Progenitor cell of endocrine pancreas (in vitro differentiated cells): Measurements from ENCODE around the gene STK32B. TPM values are rescaled to one million over a fixed set of nuclear protein-coding genes. Genes with fewer than 3 reads are reported as not detected.

ENCODE experiments used
- DNase-seq: peaks from one replicate; pipeline ENCODE4 v3.0.0; 2021; ENCODE audit warnings: low spot score; ENCODE audit not compliant: unreplicated experiment
- H3K27ac Mint-ChIP-seq: 2 replicates; pipeline ENCODE4 v1.8.0; 2021; ENCODE audit warnings: mild to moderate bottlenecking, moderate library complexity, mixed read lengths
- H3K27me3 Mint-ChIP-seq: 2 replicates; pipeline ENCODE4 v1.8.0; 2021; ENCODE audit warnings: mixed read lengths
- H3K36me3 Mint-ChIP-seq: 2 replicates; pipeline ENCODE4 v1.8.0; 2022; ENCODE audit warnings: mixed read lengths; ENCODE audit not compliant: insufficient read depth
- H3K4me1 Mint-ChIP-seq: 2 replicates; pipeline ENCODE4 v1.8.0; 2021; ENCODE audit warnings: low read depth, mixed read lengths
- H3K4me3 Mint-ChIP-seq: 2 replicates; pipeline ENCODE4 v1.8.0; 2021; ENCODE audit warnings: low read depth, mild to moderate bottlenecking, moderate library complexity, mixed read lengths
- H3K9me3 Mint-ChIP-seq: 2 replicates; pipeline ENCODE4 v1.8.0; 2021; ENCODE audit warnings: low read depth, mixed read lengths
- CTCF ChIP-seq: fragments of 200-600 bp; sonication (generic); IDR thresholded peaks from one replicate; pipeline ENCODE4 v1.5.0; 2021; ENCODE audit warnings: antibody characterized with exemption, mild to moderate bottlenecking; ENCODE audit not compliant: unreplicated experiment
- total RNA-seq: library from RNA; stranded (reverse); gene quantifications from 2 replicates; pipeline ENCODE4 v1.2.1, GENCODE V29; 2021

STK32B gene
- total RNA-seq, 1 donor from 2014 or later = 0.36 TPM

- Mint-ChIP-seq H3K9me3 (peaks cover 21% of the 10 kb centered on the region), H3K27ac (no peak overlapping the region)
Measured at GRCh38 chr4:5403746-5404497, 352.6 kb downstream of the STK32B start.

GRCh38 chr4:5409237-5409636 lies 358.0 kb downstream of the STK32B start:
- peaks cover 3% of the 10 kb centered on the region for H3K36me3 Mint-ChIP-seq
- TF ChIP-seq CTCF = no peak
- H3K27me3 Mint-ChIP-seq = peaks cover 5% of the 10 kb centered on the region
- H3K27ac Mint-ChIP-seq = no peak overlapping the region
- H3K4me1 Mint-ChIP-seq = no peaks in the 10 kb centered on the region
- no peak for DNase-seq
- peaks cover 17% of the 10 kb centered on the region for H3K9me3 Mint-ChIP-seq
- H3K4me3 Mint-ChIP-seq = no peak overlapping the region

More at GRCh38 chr4:5403746-5404497, 352.6 kb downstream of the STK32B start:
- Mint-ChIP-seq H3K27me3 (peaks cover 3% of the 10 kb centered on the region), H3K4me1 (no peaks in the 10 kb centered on the region), H3K36me3 (peaks cover 3% of the 10 kb centered on the region), H3K4me3 (no peak overlapping the region)
- no peak for DNase-seq
- TF ChIP-seq CTCF = no peak

GRCh38 chr4:5409972-5410618 lies 358.8 kb downstream of the STK32B start:
- H3K27ac Mint-ChIP-seq = no peak overlapping the region
- peaks cover 5% of the 10 kb centered on the region for H3K27me3 Mint-ChIP-seq
- no peak overlapping the region for H3K4me3 Mint-ChIP-seq
- TF ChIP-seq CTCF = peak; percentile 9
- peaks cover 17% of the 10 kb centered on the region for H3K9me3 Mint-ChIP-seq
- no peaks in the 10 kb centered on the region for H3K4me1 Mint-ChIP-seq
- no peak for DNase-seq
- H3K36me3 Mint-ChIP-seq = peaks cover 3% of the 10 kb centered on the region

- H3K4me1 Mint-ChIP-seq = no peaks in the 10 kb centered on the region
- H3K27ac Mint-ChIP-seq = no peak overlapping the region
- H3K9me3 Mint-ChIP-seq = peaks cover 10% of the 10 kb centered on the region
- no peak overlapping the region for H3K4me3 Mint-ChIP-seq
- TF ChIP-seq CTCF = no peak
- no peak for DNase-seq
- H3K36me3 Mint-ChIP-seq = peaks cover under 1% of the 10 kb centered on the region
- peaks cover 9% of the 10 kb centered on the region for H3K27me3 Mint-ChIP-seq
Measured at GRCh38 chr4:5412296-5412695, 361.0 kb downstream of the STK32B start.

- peaks cover 10% of the 10 kb centered on the region for H3K9me3 Mint-ChIP-seq
- H3K4me1 Mint-ChIP-seq = no peaks in the 10 kb centered on the region
- DNase-seq = no peak
- H3K27me3 Mint-ChIP-seq = peaks cover 11% of the 10 kb centered on the region
- TF ChIP-seq CTCF = no peak
- peaks cover 1% of the 10 kb centered on the region for H3K36me3 Mint-ChIP-seq
- H3K4me3 Mint-ChIP-seq = no peak overlapping the region
- H3K27ac Mint-ChIP-seq = no peak overlapping the region
Measured at GRCh38 chr4:5412751-5413150, 361.5 kb downstream of the STK32B start.
